GM18870 (cell line): ENCODE measurements around the gene LRRC27.

ENCODE experiments used
- ATAC-seq: cut with Tn5 transposase; IDR thresholded peaks from one replicate; pipeline ENCODE4 v1.9.1; 2021; ENCODE audit warnings: moderate library complexity; ENCODE audit not compliant: unreplicated experiment

The LRRC27 gene

GRCh38 chr10:132354356-132355094 is 22.5 kb downstream of the LRRC27 start:
- ATAC-seq, result no peak

GRCh38 chr10:132355297-132355696 is 23.3 kb downstream of the LRRC27 start:
- no peak for ATAC-seq

- no peak for ATAC-seq
These were observed 23.8 kb downstream of the LRRC27 start for GRCh38 chr10:132355754-132356153.

GRCh38 chr10:132356621-132357195 is 24.7 kb downstream of the LRRC27 start:
- no peak for ATAC-seq

GRCh38 chr10:132357286-132358058 is 25.5 kb downstream of the LRRC27 start:
- no peak for ATAC-seq

- ATAC-seq, result no peak
These were observed 27.5 kb downstream of the LRRC27 start for GRCh38 chr10:132359305-132360040.

GRCh38 chr10:132360766-132361447 is 28.9 kb downstream of the LRRC27 start:
- ATAC-seq, result no peak

GRCh38 chr10:132361581-132362101 is 29.6 kb downstream of the LRRC27 start:
- no peak for ATAC-seq

GRCh38 chr10:132362151-132362611 is 30.2 kb downstream of the LRRC27 start:
- ATAC-seq, result no peak

GRCh38 chr10:132363376-132363775 is 31.4 kb downstream of the LRRC27 start:
- no peak for ATAC-seq

GRCh38 chr10:132363921-132364593 is 32.1 kb downstream of the LRRC27 start:
- ATAC-seq, result no peak

GRCh38 chr10:132364594-132364970 is 32.6 kb downstream of the LRRC27 start:
- no peak for ATAC-seq

- no peak for ATAC-seq
These were observed 33.1 kb downstream of the LRRC27 start for GRCh38 chr10:132365102-132365501.

GRCh38 chr10:132366006-132366405 is 34.0 kb downstream of the LRRC27 start:
- ATAC-seq, result no peak

GRCh38 chr10:132366499-132366898 is 34.5 kb downstream of the LRRC27 start:
- ATAC-seq, result no peak

GRCh38 chr10:132368391-132368790 is 36.4 kb downstream of the LRRC27 start:
- ATAC-seq, result no peak

GRCh38 chr10:132368881-132369635 is 37.1 kb downstream of the LRRC27 start:
- ATAC-seq, result no peak

GRCh38 chr10:132369636-132370185 is 37.7 kb downstream of the LRRC27 start:
- ATAC-seq, result no peak
